Measurements from ENCODE around the gene ROBO1.

- TF ChIP-seq FOXM1 (IDR thresholded peaks at IDR 0.05; ENCODE audit: borderline replicate concordance), result no peak
- TF ChIP-seq BHLHE40 (IDR thresholded peaks at IDR 0.05; ENCODE audit: borderline replicate concordance), result no peak
- no peak for TF ChIP-seq ELF4 (IDR thresholded peaks at IDR 0.05)
- no peak for TF ChIP-seq L3MBTL2 (conservative IDR thresholded peaks at IDR 0.05)
- TF ChIP-seq FOXK2 (IDR thresholded peaks at IDR 0.05), result no peak
- no peak for TF ChIP-seq FOXA1 (IDR thresholded peaks at IDR 0.05)
- no peak for TF ChIP-seq SUZ12 (IDR thresholded peaks at IDR 0.05)
- TF ChIP-seq, protein P1, sequence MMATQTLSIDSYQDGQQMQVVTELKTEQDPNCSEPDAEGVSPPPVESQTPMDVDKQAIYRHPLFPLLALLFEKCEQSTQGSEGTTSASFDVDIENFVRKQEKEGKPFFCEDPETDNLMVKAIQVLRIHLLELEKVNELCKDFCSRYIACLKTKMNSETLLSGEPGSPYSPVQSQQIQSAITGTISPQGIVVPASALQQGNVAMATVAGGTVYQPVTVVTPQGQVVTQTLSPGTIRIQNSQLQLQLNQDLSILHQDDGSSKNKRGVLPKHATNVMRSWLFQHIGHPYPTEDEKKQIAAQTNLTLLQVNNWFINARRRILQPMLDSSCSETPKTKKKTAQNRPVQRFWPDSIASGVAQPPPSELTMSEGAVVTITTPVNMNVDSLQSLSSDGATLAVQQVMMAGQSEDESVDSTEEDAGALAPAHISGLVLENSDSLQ (IDR thresholded peaks at IDR 0.05), result no peak
- TF ChIP-seq NFRKB (IDR thresholded peaks at IDR 0.05), result no peak
- no peak for TF ChIP-seq SP1 (IDR thresholded peaks at IDR 0.05)
- TF ChIP-seq ARNT (IDR thresholded peaks at IDR 0.05), result no peak
- TF ChIP-seq CTBP1 (IDR thresholded peaks at IDR 0.05; ENCODE audit: borderline replicate concordance), result no peak
- no peak for TF ChIP-seq ZNF384 (IDR thresholded peaks at IDR 0.05)
Observed at GRCh38 chr3:79606414-79606813, 161.4 kb downstream of the ROBO1 start.
